K562 (cell line): ENCODE results near the gene DMAC2. TPM values are rescaled to one million over a fixed set of nuclear protein-coding genes. Genes with fewer than 3 reads are reported as not detected.

ENCODE experiments used
- ATAC-seq: fragments of 200-7000 bp; cut with Tn5 transposase; 3 replicates; pipeline ENCODE4 v1.9.1; 2020; ENCODE audit warnings: moderate library complexity
- Bru-seq: library from RNA; stranded (reverse); fragments of 400-500 nt; gene quantifications from one replicate; lab custom pipeline; 2021; lab: Mats Ljungman, UMichigan
- BruChase-seq, 2 experiments: library from RNA; stranded (reverse); fragments of 400-500 nt; gene quantifications; one replicate each; lab custom pipeline; 2021; lab: Mats Ljungman, UMichigan
- BruUV-seq: library from RNA; stranded (reverse); fragments of 400-500 nt; replicated peaks from 2 replicates; lab custom pipeline; 2021; lab: Mats Ljungman, UMichigan
- CTCF ChIA-PET: fragments of 300-600 bp; formaldehyde crosslinking; extraction: SDS; loops from one replicate; lab custom pipeline; 2021; ENCODE audit warnings: low intra/inter-chr PET ratio; lab: Yijun Ruan, JAX
- POLR2A ChIA-PET: fragments of 300-600, 350-650 bp; sonication (Branson Sonifier 250); formaldehyde crosslinking; extraction: SDS; loops from one replicate; lab custom pipeline; 2021; ENCODE audit warnings: antibody characterized with exemption, inconsistent platforms; lab: Yijun Ruan, JAX
- DNase-seq, 4 experiments: peaks; one replicate each; pipeline versions ENCODE4 v3.0.0 to v3.0.0-alpha.2; 2011 to 2018; ENCODE audit warnings: low spot score in 3 of 4, mixed read lengths in 3 of 4; ENCODE audit errors: extremely low read depth in 1 of 4
- FAIRE-seq: peaks from 2 replicates; lab custom pipeline; 2011; peaks lifted over from hg19 to GRCh38; lab: Jason Lieb, UNC
- H2AFZ ChIP-seq: 2 replicates; pipeline ENCODE4 v1.6.0; 2011; ENCODE audit warnings: low read depth, low read length, control low read depth, inconsistent platforms
- H3K27ac ChIP-seq: fragments of 200-600 bp; 3 replicates; pipeline ENCODE4 v1.8.0; 2011; ENCODE audit warnings: low read depth, mild to moderate bottlenecking, control low read depth, inconsistent platforms, low read length, moderate library complexity, mixed read lengths; ENCODE audit errors: extremely low read depth
- H3K27me3 ChIP-seq, 2 experiments: fragments of 300-600 bp in 1 of 2; 2 replicates in 1 of 2; 3 replicates in 1 of 2; pipeline versions ENCODE4 v1.6.0 to v1.8.0; 2011; ENCODE audit warnings: inconsistent platforms in 2 of 2, low read length in 2 of 2, mild to moderate bottlenecking in 1 of 2, mixed read lengths in 1 of 2, moderate library complexity in 1 of 2; ENCODE audit not compliant: control insufficient read depth in 2 of 2, insufficient read depth in 2 of 2
- H3K36me3 ChIP-seq: fragments of 300-600 bp; 3 replicates; pipeline ENCODE4 v1.8.0; 2011; ENCODE audit warnings: mild to moderate bottlenecking, low read length, inconsistent platforms; ENCODE audit not compliant: control insufficient read depth, insufficient read depth
- H3K4me1 ChIP-seq, 2 experiments: fragments of 200-600 bp in 1 of 2; replicated peaks in 1 of 2; 2 replicates in 1 of 2; 3 replicates in 1 of 2; pipeline versions ENCODE4 v1.5.1 to v1.8.0; 2011; ENCODE audit warnings: inconsistent platforms in 2 of 2, low read length in 2 of 2, mild to moderate bottlenecking in 1 of 2, mixed read lengths in 1 of 2, moderate library complexity in 1 of 2; ENCODE audit not compliant: control insufficient read depth in 2 of 2, insufficient read depth in 2 of 2
- H3K4me2 ChIP-seq: 2 replicates; pipeline ENCODE4 v1.6.1; 2011; ENCODE audit warnings: low read length, control low read depth, inconsistent platforms, mixed read lengths; ENCODE audit not compliant: insufficient read depth
- H3K4me3 ChIP-seq: fragments of 200-600 bp; sonication (generic), shearing (Covaris generic); 2 replicates; pipeline ENCODE4 v1.5.1; 2016; ENCODE audit warnings: control low read depth, inconsistent platforms
- H3K79me2 ChIP-seq: fragments of 200-600 bp; 3 replicates; pipeline ENCODE4 v1.8.0; 2011; ENCODE audit warnings: low read length, inconsistent platforms; ENCODE audit not compliant: control insufficient read depth, insufficient read depth
- H3K9ac ChIP-seq, 2 experiments: 2 replicates each; pipeline versions ENCODE4 v1.6.0 to v1.6.1; 2011; ENCODE audit warnings: low read depth in 2 of 2, low read length in 2 of 2, control low read depth in 1 of 2, inconsistent platforms in 1 of 2, mild to moderate bottlenecking in 1 of 2, mixed read lengths in 1 of 2; ENCODE audit not compliant: insufficient read depth in 1 of 2
- H3K9me1 ChIP-seq: one replicate; pipeline ENCODE4 v1.6.0; 2011; ENCODE audit warnings: inconsistent platforms, mild to moderate bottlenecking, low read length, moderate library complexity; ENCODE audit not compliant: control insufficient read depth, insufficient read depth
- H3K9me3 ChIP-seq: replicated peaks from 2 replicates; pipeline ENCODE4 v1.5.1; 2011; ENCODE audit warnings: low read depth, low read length, inconsistent platforms; ENCODE audit not compliant: control insufficient read depth, insufficient read depth
- H4K20me1 ChIP-seq: replicated peaks from 2 replicates; pipeline ENCODE4 v1.6.1; 2011; ENCODE audit warnings: low read length, inconsistent platforms, mixed read lengths; ENCODE audit not compliant: control insufficient read depth, insufficient read depth
- CBX3 ChIP-seq, 2 experiments: IDR thresholded peaks; 1 replicate in 1 of 2; 2 replicates in 1 of 2; pipeline ENCODE4 v1.6.1; 2012; ENCODE audit warnings: inconsistent platforms in 2 of 2, low read length in 2 of 2, borderline replicate concordance in 1 of 2, control low read depth in 1 of 2
- HNRNPLL ChIP-seq: fragments of 200-400 bp; formaldehyde crosslinking; IDR thresholded peaks from 2 replicates; pipeline ENCODE4 v1.6.1; 2017; ENCODE audit warnings: low read length, low read depth, mild to moderate bottlenecking; ENCODE audit not compliant: poor library complexity, severe bottlenecking
- HNRNPUL1 ChIP-seq: fragments of 200-400 bp; formaldehyde crosslinking; IDR thresholded peaks from 2 replicates; pipeline ENCODE4 v1.6.1; 2017; ENCODE audit warnings: low read length
- NFYB ChIP-seq: IDR thresholded peaks from 2 replicates; pipeline ENCODE4 v1.6.1; 2011; ENCODE audit warnings: mild to moderate bottlenecking, moderate library complexity; ENCODE audit not compliant: insufficient read length; ENCODE audit errors: extremely low read depth
- PML ChIP-seq: IDR thresholded peaks from 2 replicates; pipeline ENCODE4 v1.6.1; 2012; ENCODE audit warnings: low read length, inconsistent platforms
- ZNF695 ChIP-seq: fragments of 450-650 bp; formaldehyde crosslinking; IDR thresholded peaks from 2 replicates; pipeline ENCODE4 v1.4.0; 2020; ENCODE audit warnings: mild to moderate bottlenecking, moderate library complexity
- WGBS: fragments of 100-300 bp; shearing (Covaris generic); methylation state at CpG from one replicate; pipeline ENCODE4 v1.1.6; 2016; ENCODE audit warnings: low coverage, mixed read lengths; ENCODE audit not compliant: insufficient coverage; ENCODE audit errors: missing lambda C conversion rate; 5-methylcytosine and 5-hydroxymethylcytosine counted together
- in situ Hi-C: fragments of 300-500 bp; cut with MboI; formaldehyde crosslinking; loops from 4 replicates; pipeline ENCODE4 v1.15.0; 2018; ENCODE audit warnings: inconsistent platforms, mixed read lengths
- intact Hi-C: fragments of 100-400 bp; cut with micrococcal nuclease; formaldehyde crosslinking; loops from 2 replicates; pipeline ENCODE4 v1.14.2; 2022
- long read RNA-seq, 3 experiments: library from polyadenylated mRNA in 2 of 3; library from RNA in 1 of 3; unstranded in 2 of 3; stranded (forward) in 1 of 3; transcript quantifications; one replicate each; pipeline ENCODE4 v2.0.0, GENCODE V29; 2019 to 2022
- polyA minus RNA-seq, 3 experiments: library from RNA; depleted of rRNA, polyadenylated mRNA; stranded (reverse); fragments of >200 nt; gene quantifications; 2 replicates each; pipeline ENCODE4 v1.2.3, GENCODE V29; 2011
- polyA plus RNA-seq, 8 experiments: library from polyadenylated mRNA; depleted of rRNA in 4 of 8; stranded (reverse) in 5 of 8; unstranded in 3 of 8; fragments of >200 nt; fragmentation: Nextera tagmentation in 2 of 8; fragmentation: Illumina TruSeq in 1 of 8; extraction: Ambion mirVana in 2 of 8; extraction: Trizol in 1 of 8; gene quantifications; 2 replicates each; pipeline versions ENCODE4 v1.2.1 to v1.2.3, GENCODE V29; 2011 to 2014; ENCODE audit warnings: inconsistent platforms in 1 of 8, missing spikeins in 1 of 8
- total RNA-seq, 7 experiments: library from RNA; depleted of rRNA in 6 of 7; stranded (reverse); fragments of >200 nt in 6 of 7; fragmentation: Illumina TruSeq in 2 of 7; extraction: Trizol in 2 of 7; gene quantifications; 2 replicates each; pipeline versions ENCODE4 v1.2.1 to v1.2.3, GENCODE V29; 2011 to 2021; ENCODE audit warnings: low replicate concordance in 1 of 7
- TF ChIP-seq, protein P1 (sequence below), 2 experiments: fragments of 450-650 bp; IDR thresholded peaks; 2 replicates each; pipeline ENCODE4 v1.6.1; 2018; ENCODE audit warnings: mild to moderate bottlenecking in 2 of 2, low read depth in 1 of 2; ENCODE audit not compliant: partially characterized antibody in 2 of 2

The DMAC2 gene
- 25.5 and 29.9 TPM in 2 replicates for total RNA-seq (2011; cell fraction: chromatin; rRNA removed; ENCODE audit: low replicate concordance)
- total RNA-seq (2011; cell fraction: nucleolus; rRNA removed): 19.3 and 23.6 TPM in 2 replicates
- total RNA-seq (2011; cell fraction: nucleoplasm; rRNA removed): 29.0 and 48.6 TPM in 2 replicates
- total RNA-seq (2014; rRNA removed): 39.1 and 43.5 TPM in 2 replicates
- total RNA-seq (2014; rRNA removed; fragmentation: Illumina TruSeq; extraction: Trizol): 33.0 and 34.1 TPM in 2 replicates
- total RNA-seq (2015; rRNA removed; fragmentation: Illumina TruSeq; extraction: Trizol): 43.1 and 43.2 TPM in 2 replicates
- 51.5 and 55.0 TPM in 2 replicates for total RNA-seq (2021)
- polyA plus RNA-seq (2011; rRNA removed): 45.3 and 64.1 TPM in 2 replicates
- polyA plus RNA-seq (2011; cell fraction: cytosol; rRNA removed): 92.7 and 108 TPM in 2 replicates
- polyA plus RNA-seq (2011; cell fraction: nucleus; rRNA removed): 33.7 and 36.8 TPM in 2 replicates
- polyA plus RNA-seq (2012): 51.4 and 59.0 TPM in 2 replicates
- polyA plus RNA-seq (2014; fragmentation: Illumina TruSeq; extraction: Trizol): 58.1 and 59.4 TPM in 2 replicates
- polyA plus RNA-seq (2014; fragmentation: Nextera tagmentation; extraction: Ambion mirVana): 10 to 100 TPM; 12.9 to 20.2 TPM
- 61.0 and 61.2 TPM in 2 replicates for polyA plus RNA-seq (2014; rRNA removed)
- 49.5 and 56.9 TPM in 2 replicates for polyA minus RNA-seq (2011; rRNA and poly(A)+ RNA removed)
- polyA minus RNA-seq (2011; cell fraction: cytosol; rRNA and poly(A)+ RNA removed): 29.7 and 36.7 TPM in 2 replicates
- 7.0 and 9.7 TPM in 2 replicates for polyA minus RNA-seq (2011; cell fraction: nucleus; rRNA and poly(A)+ RNA removed)
- percentile 83 among the genes with signal in this experiment for Bru-seq, nascent RNA
- percentile 67 among the genes with signal in this experiment for BruChase-seq, experiment 1, labeled RNA remaining after a 2-hour chase
- percentile 70 among the genes with signal in this experiment for BruChase-seq, experiment 2, labeled RNA remaining after a 6-hour chase
- long read RNA-seq, experiment 1, transcript DMAC2-201 (6 exons, 1,692 nt): minor isoform, 10 of 78 reads
- long read RNA-seq, experiment 1, transcript DMAC2-208 (5 exons, 979 nt): major isoform, 12 of 78 reads
- long read RNA-seq, experiment 1, transcript DMAC2-204 (4 exons, 1,454 nt): minor isoform, 6 of 78 reads
- long read RNA-seq, experiment 1, transcript DMAC2-210 (5 exons, 1,622 nt): minor isoform, 5 of 78 reads
- long read RNA-seq, experiment 1, partial matches to known transcripts: 9 of 78 reads
- long read RNA-seq, experiment 1, other reads (novel, unspliced or antisense): 35 of 78 reads
- long read RNA-seq, experiment 2, transcript DMAC2-201 (6 exons, 1,692 nt): major isoform, 6 of 64 reads
- long read RNA-seq, experiment 2, partial matches to known transcripts: 35 of 64 reads
- long read RNA-seq, experiment 2, other reads (novel, unspliced or antisense): 18 of 64 reads
- long read RNA-seq, experiment 3, transcript DMAC2-208 (5 exons, 979 nt): major isoform, 31 of 69 reads
- long read RNA-seq, experiment 3, transcript DMAC2-204 (4 exons, 1,454 nt): minor isoform, 9 of 69 reads
- long read RNA-seq, experiment 3, transcript DMAC2-201 (6 exons, 1,692 nt): minor isoform, 11 of 69 reads
- long read RNA-seq, experiment 3, partial matches to known transcripts: 7 of 69 reads
- long read RNA-seq, experiment 3, other reads (novel, unspliced or antisense): 7 of 69 reads

DNA sequence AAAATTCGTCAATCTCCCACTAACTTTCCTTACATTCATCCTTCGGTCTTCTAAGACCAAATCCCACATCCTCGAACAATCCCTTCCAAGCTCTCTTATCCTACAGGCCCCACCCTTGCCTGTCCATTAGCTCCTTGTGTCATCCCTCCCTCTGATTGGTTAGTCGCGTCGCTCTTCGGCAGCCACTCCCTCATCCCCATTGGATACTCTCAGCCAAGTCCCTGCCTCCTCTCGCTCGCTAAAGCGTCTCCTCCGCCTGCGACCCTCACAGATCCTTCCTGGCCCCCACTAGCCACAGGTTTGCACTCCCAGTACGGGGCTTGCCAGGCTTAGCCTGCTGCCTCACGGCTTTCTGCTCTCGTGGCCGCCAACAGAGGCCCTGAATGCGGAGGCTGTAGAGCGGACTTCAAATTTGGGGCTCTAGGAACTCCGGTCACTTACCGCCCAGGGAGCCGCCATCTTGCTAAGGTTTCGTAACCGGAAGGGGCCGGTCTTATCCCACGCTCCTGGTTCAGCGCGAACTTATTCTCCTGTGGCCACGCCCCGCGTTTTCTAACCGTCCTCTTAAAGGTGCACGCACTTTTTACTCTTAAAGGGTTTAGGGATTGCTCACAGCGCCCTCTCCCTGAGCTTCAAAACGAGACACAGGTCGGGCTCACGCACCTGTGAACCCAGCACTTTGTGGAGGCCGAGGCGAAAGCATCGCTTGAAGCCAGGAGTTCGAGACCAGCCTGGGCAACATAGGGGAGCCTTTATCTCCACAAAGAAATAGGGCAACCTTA is at the start of gene DMAC2:
DMAC2 (minus strand) TSS at position 472 of the 782 bp plus-strand sequence; CDS start at position 459, 13 bp downstream.
- Histone ChIP-seq H3K27me3 (peaks cover 0 to 5% of the 10 kb centered on the region in 2 experiments; a peak in 2 of 5 replicates), H4K20me1 (no peaks in the 10 kb centered on the region), H3K27ac (peak within 1 kb of the TSS; percentile 95), H3K9me3 (no peaks in the 10 kb centered on the region), H3K4me1 (peaks cover 6 to 23% of the 10 kb centered on the region in 2 experiments; a peak in 4 of 5 replicates), H3K79me2 (peaks cover 10% of the 10 kb centered on the region), H3K9ac (peak within 1 kb of the TSS; percentile 91 to 100), H3K9me1 (no peaks in the 10 kb centered on the region), H3K4me3 (peak within 1 kb of the TSS; percentile 72), H2AFZ (peak within 1 kb of the TSS; percentile 98), H3K4me2 (peak within 1 kb of the TSS; percentile 87), H3K36me3 (peaks cover 13% of the 10 kb centered on the region; the same call in 1 of the 3 replicates)
- peak; percentile 98 for ATAC-seq
- WGBS: under 1% methylated on average over 40 of the region's 40 CpGs
- ChIA-PET CTCF (no interaction called here), POLR2A (interaction anchor here (0.6 to 2.5 kb wide), 14 partner anchors 8 to 456 kb away, joined by 3 to 11 read pairs (median 4); partner anchors contain the start of genes B3GNT8 and HNRNPUL1)
- in situ Hi-C loops (no loop called here), intact Hi-C loops (loop anchor here (2.0 to 10.0 kb wide), 4 partner anchors 75 to 235 kb away; partner anchors contain the start of genes B9D2 and HNRNPUL1)
- peak; percentile 100 for FAIRE-seq
- TSS peak; percentile 83 for BruUV-seq
- DNase-seq: peak; percentile 95 to 99 (median 97)
- TF ChIP-seq, protein P1, sequence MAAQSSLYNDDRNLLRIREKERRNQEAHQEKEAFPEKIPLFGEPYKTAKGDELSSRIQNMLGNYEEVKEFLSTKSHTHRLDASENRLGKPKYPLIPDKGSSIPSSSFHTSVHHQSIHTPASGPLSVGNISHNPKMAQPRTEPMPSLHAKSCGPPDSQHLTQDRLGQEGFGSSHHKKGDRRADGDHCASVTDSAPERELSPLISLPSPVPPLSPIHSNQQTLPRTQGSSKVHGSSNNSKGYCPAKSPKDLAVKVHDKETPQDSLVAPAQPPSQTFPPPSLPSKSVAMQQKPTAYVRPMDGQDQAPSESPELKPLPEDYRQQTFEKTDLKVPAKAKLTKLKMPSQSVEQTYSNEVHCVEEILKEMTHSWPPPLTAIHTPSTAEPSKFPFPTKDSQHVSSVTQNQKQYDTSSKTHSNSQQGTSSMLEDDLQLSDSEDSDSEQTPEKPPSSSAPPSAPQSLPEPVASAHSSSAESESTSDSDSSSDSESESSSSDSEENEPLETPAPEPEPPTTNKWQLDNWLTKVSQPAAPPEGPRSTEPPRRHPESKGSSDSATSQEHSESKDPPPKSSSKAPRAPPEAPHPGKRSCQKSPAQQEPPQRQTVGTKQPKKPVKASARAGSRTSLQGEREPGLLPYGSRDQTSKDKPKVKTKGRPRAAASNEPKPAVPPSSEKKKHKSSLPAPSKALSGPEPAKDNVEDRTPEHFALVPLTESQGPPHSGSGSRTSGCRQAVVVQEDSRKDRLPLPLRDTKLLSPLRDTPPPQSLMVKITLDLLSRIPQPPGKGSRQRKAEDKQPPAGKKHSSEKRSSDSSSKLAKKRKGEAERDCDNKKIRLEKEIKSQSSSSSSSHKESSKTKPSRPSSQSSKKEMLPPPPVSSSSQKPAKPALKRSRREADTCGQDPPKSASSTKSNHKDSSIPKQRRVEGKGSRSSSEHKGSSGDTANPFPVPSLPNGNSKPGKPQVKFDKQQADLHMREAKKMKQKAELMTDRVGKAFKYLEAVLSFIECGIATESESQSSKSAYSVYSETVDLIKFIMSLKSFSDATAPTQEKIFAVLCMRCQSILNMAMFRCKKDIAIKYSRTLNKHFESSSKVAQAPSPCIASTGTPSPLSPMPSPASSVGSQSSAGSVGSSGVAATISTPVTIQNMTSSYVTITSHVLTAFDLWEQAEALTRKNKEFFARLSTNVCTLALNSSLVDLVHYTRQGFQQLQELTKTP (IDR thresholded peaks at IDR 0.05; ENCODE audit: low read depth in 1 of 2, partially characterized antibody in 2 of 2): peak in 1 of 2 experiments; percentile 67
- TF ChIP-seq PML (peak; percentile 90), NFYB (no peak), HNRNPLL (peak; percentile 70), CBX3 (IDR thresholded peaks at IDR 0.05; ENCODE audit: borderline replicate concordance in 1 of 2, low read length in 2 of 2) (peak in 1 of 2 experiments; percentile 67; a peak in 1 of 3 replicates), HNRNPUL1 (no peak), ZNF695 (no peak)
